CD14-positive monocyte (primary cell): ENCODE measurements around the gene FBXO24. TPM values are rescaled to one million over a fixed set of nuclear protein-coding genes. Genes with fewer than 3 reads are reported as not detected.
A peak's percentile ranks its signal among the peaks of the same experiment; 100 is the strongest.

Experiments
- DNase-seq, 3 donors: peaks; one replicate each; pipeline ENCODE4 v3.0.0-alpha.2; 2011 to 2022
- H2AFZ ChIP-seq: 2 replicates; pipeline ENCODE4 v1.6.0; 2012; ENCODE audit warnings: mild to moderate bottlenecking, low read depth, low read length, inconsistent platforms; ENCODE audit not compliant: insufficient read depth, poor library complexity, severe bottlenecking
- H3K27ac ChIP-seq, 2 donors: 1 replicate in 1 of 2; 2 replicates in 1 of 2; pipeline ENCODE4 v1.5.1; 2012 to 2013; ENCODE audit warnings: low read length in 2 of 2, control low read depth in 1 of 2, inconsistent platforms in 1 of 2, low read depth in 1 of 2, mild to moderate bottlenecking in 1 of 2
- H3K27me3 ChIP-seq, 2 donors: one replicate each; pipeline versions ENCODE4 v1.6.0 to v1.6.1; 2011 to 2013; ENCODE audit warnings: low read length in 2 of 2; ENCODE audit not compliant: control insufficient read depth in 2 of 2, insufficient read depth in 2 of 2
- H3K36me3 ChIP-seq, 2 donors: replicated peaks in 1 of 2; 1 replicate in 1 of 2; 2 replicates in 1 of 2; pipeline versions ENCODE4 v1.5.1 to v1.6.1; 2012 to 2013; ENCODE audit warnings: low read length in 2 of 2, control low read depth in 1 of 2, inconsistent platforms in 1 of 2, mild to moderate bottlenecking in 1 of 2; ENCODE audit not compliant: insufficient read depth in 2 of 2, control insufficient read depth in 1 of 2
- H3K4me1 ChIP-seq, 2 donors: 1 replicate in 1 of 2; 2 replicates in 1 of 2; pipeline versions ENCODE4 v1.5.1 to v1.6.1; 2012 to 2013; ENCODE audit warnings: low read length in 2 of 2, control low read depth in 1 of 2, inconsistent platforms in 1 of 2, mild to moderate bottlenecking in 1 of 2, moderate library complexity in 1 of 2; ENCODE audit not compliant: insufficient read depth in 2 of 2, control insufficient read depth in 1 of 2
- H3K4me2 ChIP-seq: replicated peaks from 2 replicates; pipeline ENCODE3; 2012; ENCODE audit warnings: low read length, moderate library complexity, mild to moderate bottlenecking; ENCODE audit not compliant: poor library complexity, severe bottlenecking; ENCODE audit errors: extremely low read depth
- H3K4me3 ChIP-seq, 3 experiments: fragments of 200-600 bp in 1 of 3; sonication (generic) in 1 of 3; replicated peaks in 1 of 3; 1 replicate in 2 of 3; 2 replicates in 1 of 3; pipeline ENCODE4 v1.5.1; 2011 to 2013; ENCODE audit warnings: low read length in 3 of 3, mild to moderate bottlenecking in 3 of 3, control low read depth in 2 of 3, low read depth in 2 of 3, inconsistent platforms in 1 of 3, moderate library complexity in 1 of 3
- H3K79me2 ChIP-seq: 2 replicates; pipeline ENCODE4 v1.6.0; 2012; ENCODE audit warnings: mild to moderate bottlenecking, control low read depth, inconsistent platforms, low read length, moderate library complexity; ENCODE audit not compliant: insufficient read depth
- H3K9ac ChIP-seq: 2 replicates; pipeline ENCODE4 v1.6.0; 2017; ENCODE audit warnings: low read length, mild to moderate bottlenecking; ENCODE audit not compliant: insufficient read depth, poor library complexity, severe bottlenecking
- H3K9me3 ChIP-seq, 2 donors: replicated peaks in 1 of 2; 1 replicate in 1 of 2; 2 replicates in 1 of 2; pipeline versions ENCODE4 v1.5.1 to v1.6.1; 2012 to 2013; ENCODE audit warnings: low read length in 2 of 2, control low read depth in 1 of 2; ENCODE audit not compliant: control insufficient read depth in 1 of 2, insufficient read depth in 1 of 2
- H4K20me1 ChIP-seq: 2 replicates; pipeline ENCODE4 v1.6.0; 2012; ENCODE audit warnings: mild to moderate bottlenecking, low read length, control low read depth, moderate library complexity; ENCODE audit not compliant: insufficient read depth
- H3K27ac Mint-ChIP-seq, 7 donors: one replicate each; pipeline ENCODE4 v1.8.0; 2020; ENCODE audit warnings: mild to moderate bottlenecking in 7 of 7, mixed read lengths in 7 of 7, moderate library complexity in 6 of 7, inconsistent platforms in 2 of 7
- H3K27me3 Mint-ChIP-seq, 3 donors: one replicate each; pipeline ENCODE4 v1.8.0; 2021 to 2022; ENCODE audit warnings: low read depth in 3 of 3, mild to moderate bottlenecking in 3 of 3, mixed read lengths in 3 of 3, moderate library complexity in 3 of 3, inconsistent platforms in 1 of 3
- H3K36me3 Mint-ChIP-seq, 2 donors: one replicate each; pipeline ENCODE4 v1.8.0; 2020; ENCODE audit warnings: mixed read lengths in 2 of 2, inconsistent platforms in 1 of 2, mild to moderate bottlenecking in 1 of 2
- H3K4me1 Mint-ChIP-seq: one replicate; pipeline ENCODE4 v1.8.0; 2020; ENCODE audit warnings: mild to moderate bottlenecking, mixed read lengths
- H3K4me3 Mint-ChIP-seq, 2 donors: one replicate each; pipeline ENCODE4 v1.8.0; 2020; ENCODE audit warnings: mild to moderate bottlenecking in 2 of 2, mixed read lengths in 2 of 2, moderate library complexity in 1 of 2
- H3K9me3 Mint-ChIP-seq, 7 donors: one replicate each; pipeline ENCODE4 v1.8.0; 2020 to 2022; ENCODE audit warnings: mixed read lengths in 7 of 7, mild to moderate bottlenecking in 6 of 7, moderate library complexity in 6 of 7, inconsistent platforms in 2 of 7
- CTCF ChIP-seq: fragments of 200-600 bp; IDR thresholded peaks from one replicate; pipeline ENCODE4 v1.8.0; 2022; ENCODE audit warnings: antibody characterized with exemption, mild to moderate bottlenecking
- WGBS: methylation state at CpG from one replicate; pipeline ENCODE4 v1.1.5; 2013; ENCODE audit warnings: missing lambda C conversion rate; ENCODE audit not compliant: insufficient coverage; 5-methylcytosine and 5-hydroxymethylcytosine counted together
- intact Hi-C, 2 donors: fragments of 100-400 bp; cut with micrococcal nuclease; formaldehyde crosslinking; loops; one replicate each; pipeline versions ENCODE4 v1.15.0 to v1.15.1; 2023
- polyA plus RNA-seq, 3 donors: library from polyadenylated mRNA; depleted of rRNA in 1 of 3; unstranded in 2 of 3; stranded (reverse) in 1 of 3; fragments of 300-500 nt in 2 of 3; fragments of >200 nt in 1 of 3; fragmentation: Illumina TruSeq in 2 of 3; gene quantifications; 1 replicate in 2 of 3; 2 replicates in 1 of 3; pipeline ENCODE4 v1.2.3, GENCODE V29; 2012 to 2021

FBXO24 gene
- polyA plus RNA-seq, 3 donors: 0.42 to 1.2 (median 0.69) TPM

GRCh38 chr7:100572281-100572948 is 13.7 kb upstream of the FBXO24 start:
- Mint-ChIP-seq H3K9me3 (peaks cover 0 to 17% (median 3%) of the 10 kb centered on the region in 7 donors), H3K4me1 (peaks cover 38% of the 10 kb centered on the region), H3K27ac (peak overlapping the region in 2 of 7 donors; percentile 18 to 36), H3K27me3 (peaks cover 28 to 56% (median 41%) of the 10 kb centered on the region in 3 donors), H3K36me3 (peaks cover 23 to 33% of the 10 kb centered on the region in 2 donors), H3K4me3 (peak overlapping the region in 1 of 2 donors; percentile 30)
- H2AFZ ChIP-seq: no peak overlapping the region
- H3K36me3 ChIP-seq: peaks cover 51 to 59% of the 10 kb centered on the region in 2 donors
- no peaks in the 10 kb centered on the region for H3K79me2 ChIP-seq
- H3K4me3 ChIP-seq: no peak overlapping the region
- no peak for TF ChIP-seq CTCF
- H3K9me3 ChIP-seq: no peaks in the 10 kb centered on the region
- no peak overlapping the region for H3K9ac ChIP-seq
- H3K4me2 ChIP-seq: no peak overlapping the region
- peaks cover 89% of the 10 kb centered on the region for H4K20me1 ChIP-seq
- intact Hi-C loops: no loop called here
- DNase-seq: no peak
- peaks cover 27 to 45% of the 10 kb centered on the region in 2 donors for H3K4me1 ChIP-seq
- 92% methylated on average over 20 of the region's 20 CpGs for WGBS
- H3K27me3 ChIP-seq: peaks cover 3 to 38% of the 10 kb centered on the region in 2 donors
- no peak overlapping the region for H3K27ac ChIP-seq

- H3K27me3 ChIP-seq: peaks cover 3 to 38% of the 10 kb centered on the region in 2 donors
- intact Hi-C loops: no loop called here
- no peak overlapping the region for H3K27ac Mint-ChIP-seq
- no peak overlapping the region for H3K4me3 ChIP-seq
- peaks cover 32% of the 10 kb centered on the region for H3K4me1 Mint-ChIP-seq
- peaks cover 27 to 39% of the 10 kb centered on the region in 2 donors for H3K4me1 ChIP-seq
- H3K27me3 Mint-ChIP-seq: peaks cover 28 to 55% (median 41%) of the 10 kb centered on the region in 3 donors
- H3K36me3 ChIP-seq: peaks cover 58 to 66% of the 10 kb centered on the region in 2 donors
- DNase-seq: no peak
- no peaks in the 10 kb centered on the region for H3K79me2 ChIP-seq
- no peak overlapping the region for H3K9ac ChIP-seq
- peaks cover 96% of the 10 kb centered on the region for H4K20me1 ChIP-seq
- 98% methylated on average over 25 of the region's 30 CpGs for WGBS
- no peaks in the 10 kb centered on the region for H3K9me3 ChIP-seq
- peaks cover 0 to 17% (median 3%) of the 10 kb centered on the region in 7 donors for H3K9me3 Mint-ChIP-seq
- H2AFZ ChIP-seq: no peak overlapping the region
- no peak overlapping the region for H3K4me3 Mint-ChIP-seq
- H3K27ac ChIP-seq: no peak overlapping the region
- H3K36me3 Mint-ChIP-seq: peaks cover 23 to 40% of the 10 kb centered on the region in 2 donors
- no peak overlapping the region for H3K4me2 ChIP-seq
- no peak for TF ChIP-seq CTCF
Observed at GRCh38 chr7:100572949-100573675, 13.0 kb upstream of the FBXO24 start.
